ENCODE measurements around the gene UGT1A5.

Gene UGT1A5

GRCh38 chr2:233821196-233821595 lies 108.5 kb downstream of the UGT1A5 start:
- TF ChIP-seq CTCF (IDR thresholded peaks at IDR 0.05; ENCODE audit: low read depth, low read length): no peak
- H3K4me3 ChIP-seq (ENCODE audit: low read depth, low read length): no peak overlapping the region
- no peak for DNase-seq (ENCODE audit: low read depth, low spot score)
- in situ Hi-C loops (cut with HindIII; ENCODE audit: low sequenced_read_pairs): no loop called here

DNA sequence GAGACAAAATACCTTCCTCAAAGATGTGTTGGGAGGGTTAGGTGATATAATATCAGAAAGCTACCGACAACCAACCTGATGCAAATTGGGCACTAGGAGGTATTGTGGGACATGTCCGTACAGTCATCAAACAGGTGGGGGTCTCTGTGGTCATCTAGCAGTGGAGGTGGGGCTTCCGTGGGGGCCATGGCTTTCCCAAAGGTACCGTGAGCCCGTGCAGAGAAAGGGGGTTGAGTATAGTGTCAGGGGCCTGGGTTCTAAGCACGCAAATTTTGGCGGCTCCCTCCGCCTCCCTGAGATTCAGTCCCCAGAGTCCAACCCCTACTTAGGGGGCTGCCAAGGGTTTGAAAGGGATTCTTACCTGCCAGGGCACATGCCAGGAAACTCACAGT lies 109.0 kb downstream of the UGT1A5 start:
- DNase-seq (ENCODE audit: low read depth, low spot score): no peak
- in situ Hi-C loops (cut with HindIII; ENCODE audit: low sequenced_read_pairs): no loop called here
- TF ChIP-seq CTCF (IDR thresholded peaks at IDR 0.05; ENCODE audit: low read depth, low read length): no peak
- H3K4me3 ChIP-seq (ENCODE audit: low read depth, low read length): no peak overlapping the region

GRCh38 chr2:233822101-233822771 lies 109.5 kb downstream of the UGT1A5 start:
- in situ Hi-C loops (cut with HindIII; ENCODE audit: low sequenced_read_pairs): no loop called here
- TF ChIP-seq CTCF (IDR thresholded peaks at IDR 0.05; ENCODE audit: low read depth, low read length): no peak

More at GRCh38 chr2:233822101-233822771, 109.5 kb downstream of the UGT1A5 start:
- no peak for DNase-seq (ENCODE audit: low read depth, low spot score)
- H3K4me3 ChIP-seq (ENCODE audit: low read depth, low read length): no peak overlapping the region

Measured in astrocyte of the spinal cord (primary cell).